ENCODE results near the gene ZNHIT3. TPM values are rescaled to one million over a fixed set of nuclear protein-coding genes. Genes with fewer than 3 reads are reported as not detected.

The ZNHIT3 gene
- polyA plus RNA-seq, 2 of the 4 experiments (the other 2 are of a cell fraction) = 117 to 166 TPM

DNA sequence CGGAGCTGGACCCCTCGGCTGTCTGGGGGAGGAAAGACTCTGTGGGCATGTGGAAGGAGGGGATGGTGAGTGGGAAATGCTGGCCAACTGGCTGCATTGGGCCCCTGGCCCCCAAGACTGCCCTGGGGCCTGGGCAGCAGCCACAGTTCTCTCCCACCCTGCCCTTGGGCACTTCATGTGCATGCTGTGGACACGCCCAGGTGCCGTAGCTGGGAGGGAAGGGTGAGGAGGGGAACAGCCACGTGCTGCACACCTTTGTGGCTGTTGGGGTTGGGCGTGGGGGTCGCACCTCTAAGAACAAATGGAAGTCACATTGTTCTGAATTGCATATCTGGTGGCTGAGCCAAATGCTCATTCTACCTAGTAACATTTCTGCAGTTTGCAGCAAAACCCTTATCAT, 11.9 kb upstream of the ZNHIT3 start (continued):
- TF ChIP-seq, protein P1, sequence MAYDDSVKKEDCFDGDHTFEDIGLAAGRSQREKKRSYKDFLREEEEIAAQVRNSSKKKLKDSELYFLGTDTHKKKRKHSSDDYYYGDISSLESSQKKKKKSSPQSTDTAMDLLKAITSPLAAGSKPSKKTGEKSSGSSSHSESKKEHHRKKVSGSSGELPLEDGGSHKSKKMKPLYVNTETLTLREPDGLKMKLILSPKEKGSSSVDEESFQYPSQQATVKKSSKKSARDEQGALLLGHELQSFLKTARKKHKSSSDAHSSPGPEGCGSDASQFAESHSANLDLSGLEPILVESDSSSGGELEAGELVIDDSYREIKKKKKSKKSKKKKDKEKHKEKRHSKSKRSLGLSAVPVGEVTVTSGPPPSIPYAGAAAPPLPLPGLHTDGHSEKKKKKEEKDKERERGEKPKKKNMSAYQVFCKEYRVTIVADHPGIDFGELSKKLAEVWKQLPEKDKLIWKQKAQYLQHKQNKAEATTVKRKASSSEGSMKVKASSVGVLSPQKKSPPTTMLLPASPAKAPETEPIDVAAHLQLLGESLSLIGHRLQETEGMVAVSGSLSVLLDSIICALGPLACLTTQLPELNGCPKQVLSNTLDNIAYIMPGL (CRISPR knock-in tag; IDR thresholded peaks at IDR 0.05; ENCODE audit: borderline replicate concordance) = no peak
- no peak for TF ChIP-seq ESRRA (IDR thresholded peaks at IDR 0.05; ENCODE audit: borderline replicate concordance, low read length)
- TF ChIP-seq EHMT2 (IDR thresholded peaks at IDR 0.05; ENCODE audit: low read depth) = no peak
- TF ChIP-seq BHLHE40 (IDR thresholded peaks at IDR 0.05; ENCODE audit: low read depth, low read length) = no peak
- no peak for TF ChIP-seq FOSL2 (IDR thresholded peaks at IDR 0.05)
- TF ChIP-seq FOSL2 (CRISPR knock-in tag; IDR thresholded peaks at IDR 0.05) = no peak

DNA sequence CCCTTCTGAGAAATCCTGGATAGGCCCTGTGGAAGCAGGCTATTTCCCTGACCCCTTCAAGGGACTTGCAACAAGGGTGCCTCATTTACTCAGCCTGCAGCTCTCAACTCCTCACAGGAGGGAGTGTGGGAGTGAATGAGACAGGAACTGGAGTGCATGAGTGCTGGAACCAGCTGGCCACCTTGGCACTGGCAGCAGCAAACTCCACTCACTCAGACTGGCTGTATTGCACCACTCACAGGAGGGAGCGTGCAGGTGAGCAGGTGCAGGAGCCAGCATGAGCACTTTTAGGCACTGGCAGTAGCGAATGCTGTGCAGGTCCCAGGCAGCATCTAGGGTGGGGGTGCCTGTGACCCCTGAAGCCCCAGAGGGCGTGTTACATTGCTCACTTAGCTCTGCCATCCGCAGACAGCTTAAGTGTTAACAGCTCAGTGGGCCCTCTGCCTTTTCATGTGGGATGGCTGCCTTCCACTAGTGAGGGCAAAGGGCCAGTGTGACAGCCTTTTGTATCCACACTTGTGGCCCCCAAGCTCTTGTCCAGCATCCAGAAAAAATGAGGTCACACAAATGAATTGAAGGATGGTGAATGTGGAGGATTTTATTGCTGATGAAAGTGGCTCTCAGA, 11.0 kb upstream of the ZNHIT3 start:
- Histone ChIP-seq H3K9me3 (no peaks in the 10 kb centered on the region), H3K4me2 (no peak overlapping the region), H3K4me3 (no peak overlapping the region), H3K27ac (no peak overlapping the region), H3K4me1 (no peaks in the 10 kb centered on the region)
- peak in 1 of 2 experiments; percentile 28; a peak in 2 of 6 replicates for ATAC-seq
- no peak for DNase-seq (ENCODE audit: low read depth in 1 of 2, low spot score in 1 of 2)
- TF ChIP-seq, protein P2, sequence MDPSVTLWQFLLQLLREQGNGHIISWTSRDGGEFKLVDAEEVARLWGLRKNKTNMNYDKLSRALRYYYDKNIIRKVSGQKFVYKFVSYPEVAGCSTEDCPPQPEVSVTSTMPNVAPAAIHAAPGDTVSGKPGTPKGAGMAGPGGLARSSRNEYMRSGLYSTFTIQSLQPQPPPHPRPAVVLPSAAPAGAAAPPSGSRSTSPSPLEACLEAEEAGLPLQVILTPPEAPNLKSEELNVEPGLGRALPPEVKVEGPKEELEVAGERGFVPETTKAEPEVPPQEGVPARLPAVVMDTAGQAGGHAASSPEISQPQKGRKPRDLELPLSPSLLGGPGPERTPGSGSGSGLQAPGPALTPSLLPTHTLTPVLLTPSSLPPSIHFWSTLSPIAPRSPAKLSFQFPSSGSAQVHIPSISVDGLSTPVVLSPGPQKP (IDR thresholded peaks at IDR 0.05; ENCODE audit: low read depth, low read length) = no peak
- TF ChIP-seq KDM5A (IDR thresholded peaks at IDR 0.05) (no peak), CBX8 (IDR thresholded peaks at IDR 0.05) (no peak), KDM1A (IDR thresholded peaks at IDR 0.05; ENCODE audit: low read depth) (no peak), HOXA7 (CRISPR knock-in tag; IDR thresholded peaks at IDR 0.05) (no peak), FOSL2 (IDR thresholded peaks at IDR 0.05) (no peak), FOSL2 (CRISPR knock-in tag; IDR thresholded peaks at IDR 0.05) (no peak), RNF2 (IDR thresholded peaks at IDR 0.05; ENCODE audit: borderline replicate concordance, low read depth) (no peak), POLR2AphosphoS2 (conservative IDR thresholded peaks at IDR 0.05; ENCODE audit: low read length) (no peak), JUNB (IDR thresholded peaks at IDR 0.05) (no peak), HOXB5 (CRISPR knock-in tag; IDR thresholded peaks at IDR 0.05) (no peak), JUN (IDR thresholded peaks at IDR 0.05) (no peak)
- FAIRE-seq = no peak
- WGBS (ENCODE audit: missing lambda C conversion rate) = 6% methylated on average over 4 of the region's 4 CpGs
- ChIA-PET POLR2A (interaction anchor here (0.6 kb wide), 2 partner anchors 55 to 936 kb away, joined by 3 to 5 read pairs; no protein-coding TSS in a partner anchor), CTCF (interaction anchor here (1.2 to 4.4 kb wide), 3 partner anchors 8 to 506 kb away, joined by 3 to 36 read pairs (median 4); no protein-coding TSS in a partner anchor)

DNA sequence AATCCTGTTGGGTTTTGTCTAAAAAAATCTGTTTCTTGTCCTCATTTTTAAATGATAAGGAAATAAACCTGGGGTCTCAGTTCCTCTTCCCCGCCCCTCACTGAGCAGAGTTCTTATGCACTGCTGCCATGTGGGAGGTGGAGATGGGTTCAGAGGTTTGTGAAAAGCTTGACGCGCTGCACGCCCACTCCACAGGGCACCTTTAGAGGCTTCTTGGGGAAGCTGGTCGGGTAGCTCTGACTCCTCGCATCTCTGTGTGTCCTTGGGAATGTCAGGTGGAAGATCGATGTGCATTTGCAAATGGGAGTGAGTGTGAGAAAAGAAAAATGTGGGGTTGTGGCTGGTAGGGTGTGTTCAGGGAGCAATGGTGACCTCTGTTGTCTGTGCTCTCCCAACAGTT, 4.7 kb upstream of the ZNHIT3 start:
- ChIA-PET POLR2A (no interaction called here), CTCF (interaction anchor here (1.7 to 3.4 kb wide), 8 partner anchors 9 to 512 kb away, joined by 4 to 56 read pairs (median 34); no protein-coding TSS in a partner anchor)
- Histone ChIP-seq H3K4me1 (peaks cover 8% of the 10 kb centered on the region), H3K4me3 (no peak overlapping the region), H3K9me3 (no peaks in the 10 kb centered on the region), H3K4me2 (no peak overlapping the region), H3K27ac (no peak overlapping the region)
- 72% methylated on average over 7 of the region's 7 CpGs for WGBS (ENCODE audit: missing lambda C conversion rate)
- no peak for FAIRE-seq
- no peak for ATAC-seq
- TF ChIP-seq JUNB (IDR thresholded peaks at IDR 0.05) = no peak
- TF ChIP-seq ZC3H11A (IDR thresholded peaks at IDR 0.05) = no peak
- no peak for TF ChIP-seq ZNF302 (CRISPR knock-in tag; IDR thresholded peaks at IDR 0.05)
- no peak for TF ChIP-seq EHF (CRISPR knock-in tag; IDR thresholded peaks at IDR 0.05)
- no peak for TF ChIP-seq EHMT2 (IDR thresholded peaks at IDR 0.05; ENCODE audit: low read depth)
- no peak for TF ChIP-seq RAD21 (conservative IDR thresholded peaks at IDR 0.05 in 1 of 2, IDR thresholded peaks at IDR 0.05 in 1 of 2)
- TF ChIP-seq RARB (CRISPR knock-in tag; IDR thresholded peaks at IDR 0.05) = no peak
- TF ChIP-seq POLR2A (IDR thresholded peaks at IDR 0.05; ENCODE audit: low read length) = no peak
- no peak for TF ChIP-seq ZSCAN20 (CRISPR knock-in tag; IDR thresholded peaks at IDR 0.05)
- TF ChIP-seq, protein P3, sequence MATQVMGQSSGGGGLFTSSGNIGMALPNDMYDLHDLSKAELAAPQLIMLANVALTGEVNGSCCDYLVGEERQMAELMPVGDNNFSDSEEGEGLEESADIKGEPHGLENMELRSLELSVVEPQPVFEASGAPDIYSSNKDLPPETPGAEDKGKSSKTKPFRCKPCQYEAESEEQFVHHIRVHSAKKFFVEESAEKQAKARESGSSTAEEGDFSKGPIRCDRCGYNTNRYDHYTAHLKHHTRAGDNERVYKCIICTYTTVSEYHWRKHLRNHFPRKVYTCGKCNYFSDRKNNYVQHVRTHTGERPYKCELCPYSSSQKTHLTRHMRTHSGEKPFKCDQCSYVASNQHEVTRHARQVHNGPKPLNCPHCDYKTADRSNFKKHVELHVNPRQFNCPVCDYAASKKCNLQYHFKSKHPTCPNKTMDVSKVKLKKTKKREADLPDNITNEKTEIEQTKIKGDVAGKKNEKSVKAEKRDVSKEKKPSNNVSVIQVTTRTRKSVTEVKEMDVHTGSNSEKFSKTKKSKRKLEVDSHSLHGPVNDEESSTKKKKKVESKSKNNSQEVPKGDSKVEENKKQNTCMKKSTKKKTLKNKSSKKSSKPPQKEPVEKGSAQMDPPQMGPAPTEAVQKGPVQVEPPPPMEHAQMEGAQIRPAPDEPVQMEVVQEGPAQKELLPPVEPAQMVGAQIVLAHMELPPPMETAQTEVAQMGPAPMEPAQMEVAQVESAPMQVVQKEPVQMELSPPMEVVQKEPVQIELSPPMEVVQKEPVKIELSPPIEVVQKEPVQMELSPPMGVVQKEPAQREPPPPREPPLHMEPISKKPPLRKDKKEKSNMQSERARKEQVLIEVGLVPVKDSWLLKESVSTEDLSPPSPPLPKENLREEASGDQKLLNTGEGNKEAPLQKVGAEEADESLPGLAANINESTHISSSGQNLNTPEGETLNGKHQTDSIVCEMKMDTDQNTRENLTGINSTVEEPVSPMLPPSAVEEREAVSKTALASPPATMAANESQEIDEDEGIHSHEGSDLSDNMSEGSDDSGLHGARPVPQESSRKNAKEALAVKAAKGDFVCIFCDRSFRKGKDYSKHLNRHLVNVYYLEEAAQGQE (IDR thresholded peaks at IDR 0.05) = no peak
- TF ChIP-seq, protein P4, sequence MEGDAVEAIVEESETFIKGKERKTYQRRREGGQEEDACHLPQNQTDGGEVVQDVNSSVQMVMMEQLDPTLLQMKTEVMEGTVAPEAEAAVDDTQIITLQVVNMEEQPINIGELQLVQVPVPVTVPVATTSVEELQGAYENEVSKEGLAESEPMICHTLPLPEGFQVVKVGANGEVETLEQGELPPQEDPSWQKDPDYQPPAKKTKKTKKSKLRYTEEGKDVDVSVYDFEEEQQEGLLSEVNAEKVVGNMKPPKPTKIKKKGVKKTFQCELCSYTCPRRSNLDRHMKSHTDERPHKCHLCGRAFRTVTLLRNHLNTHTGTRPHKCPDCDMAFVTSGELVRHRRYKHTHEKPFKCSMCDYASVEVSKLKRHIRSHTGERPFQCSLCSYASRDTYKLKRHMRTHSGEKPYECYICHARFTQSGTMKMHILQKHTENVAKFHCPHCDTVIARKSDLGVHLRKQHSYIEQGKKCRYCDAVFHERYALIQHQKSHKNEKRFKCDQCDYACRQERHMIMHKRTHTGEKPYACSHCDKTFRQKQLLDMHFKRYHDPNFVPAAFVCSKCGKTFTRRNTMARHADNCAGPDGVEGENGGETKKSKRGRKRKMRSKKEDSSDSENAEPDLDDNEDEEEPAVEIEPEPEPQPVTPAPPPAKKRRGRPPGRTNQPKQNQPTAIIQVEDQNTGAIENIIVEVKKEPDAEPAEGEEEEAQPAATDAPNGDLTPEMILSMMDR (IDR thresholded peaks at IDR 0.05) = no peak
- TF ChIP-seq JUN (IDR thresholded peaks at IDR 0.05) = no peak
- DNase-seq (ENCODE audit: low read depth in 1 of 2, low spot score in 1 of 2) = no peak
